Activated CD4-positive, alpha-beta T cell treated with anti-CD3 and anti-CD28 coated beads, Interleukin-2, amount 10 ng/mL, durations not matched to agents 24 days and 14 days (primary cell): ENCODE data around the gene C18orf63. TPM values are rescaled to one million over a fixed set of nuclear protein-coding genes. Genes with fewer than 3 reads are reported as not detected.

Source experiments
- DNase-seq: peaks from one replicate; pipeline ENCODE4 v3.0.0; 2022
- H3K27ac Mint-ChIP-seq: one replicate; pipeline ENCODE4 v1.8.0; 2022; ENCODE audit warnings: mild to moderate bottlenecking, mixed read lengths
- H3K27me3 Mint-ChIP-seq: one replicate; pipeline ENCODE4 v1.8.0; 2022; ENCODE audit warnings: mixed read lengths
- H3K36me3 Mint-ChIP-seq: one replicate; pipeline ENCODE4 v1.8.0; 2022; ENCODE audit warnings: low read depth, mild to moderate bottlenecking, mixed read lengths
- H3K4me1 Mint-ChIP-seq: one replicate; pipeline ENCODE4 v1.8.0; 2021; ENCODE audit warnings: mixed read lengths
- H3K4me3 Mint-ChIP-seq: one replicate; pipeline ENCODE4 v1.8.0; 2022; ENCODE audit warnings: mild to moderate bottlenecking, moderate library complexity, mixed read lengths
- H3K9me3 Mint-ChIP-seq: one replicate; pipeline ENCODE4 v1.8.0; 2021; ENCODE audit warnings: mixed read lengths
- intact Hi-C: fragments of 100-400 bp; cut with micrococcal nuclease; formaldehyde crosslinking; loops from one replicate; pipeline ENCODE4 v1.15.1; 2023
- total RNA-seq: library from RNA; stranded (reverse); gene quantifications from 2 replicates; pipeline ENCODE4 v1.2.3, GENCODE V29; 2022

The C18orf63 gene
- total RNA-seq, result not detected in 2 replicates

DNA sequence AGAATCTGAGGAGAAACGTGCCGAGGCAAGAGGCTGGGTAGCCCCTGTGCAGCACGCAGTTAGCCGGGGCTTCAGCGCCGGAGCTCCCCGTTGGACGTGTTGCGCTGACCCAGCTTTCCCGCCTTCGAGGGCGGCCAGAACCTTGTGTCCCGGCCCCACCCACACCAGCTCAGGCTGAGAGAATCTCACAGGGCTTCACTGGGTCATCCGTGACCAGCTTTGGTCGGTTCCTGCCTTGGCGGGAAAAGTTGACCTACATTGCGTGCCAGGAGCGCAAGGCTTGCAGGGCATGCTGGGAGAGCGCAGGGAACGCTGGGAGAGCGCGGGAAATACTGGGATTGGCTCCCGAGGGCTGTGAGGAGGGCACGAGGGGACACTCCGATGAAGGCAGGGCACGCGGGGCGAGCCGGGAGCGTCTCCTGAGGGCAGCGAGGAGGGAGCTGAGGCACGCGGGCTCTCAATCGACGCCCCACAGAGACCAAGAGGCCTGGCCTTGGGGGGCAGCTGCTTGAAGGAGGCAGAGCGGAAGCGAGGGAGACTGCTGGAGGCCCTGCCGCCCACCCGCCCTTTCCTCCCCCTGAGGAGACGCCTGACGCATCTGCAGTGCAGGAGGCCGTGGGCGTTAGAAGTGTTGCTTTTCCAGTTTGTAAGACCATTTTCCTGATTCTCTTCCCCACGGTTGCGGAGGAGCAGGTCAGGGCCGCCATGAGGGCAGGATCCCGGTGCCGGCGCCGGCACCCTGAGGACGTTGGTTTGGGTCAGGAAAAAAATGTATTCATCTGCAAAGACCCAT lies at the start of gene C18orf63:
TSS of gene C18orf63 (plus strand) at position 376 of the 793 bp plus-strand sequence. CDS start 2,027 bp downstream, outside the sequence.
- Mint-ChIP-seq H3K4me3 (no peak within 1 kb of the TSS), H3K36me3 (no peaks in the 10 kb centered on the region), H3K4me1 (no peaks in the 10 kb centered on the region), H3K27ac (no peak within 1 kb of the TSS), H3K27me3 (peaks cover 6% of the 10 kb centered on the region), H3K9me3 (no peaks in the 10 kb centered on the region)
- DNase-seq, result no peak
- intact Hi-C loops, result no loop called here

DNA sequence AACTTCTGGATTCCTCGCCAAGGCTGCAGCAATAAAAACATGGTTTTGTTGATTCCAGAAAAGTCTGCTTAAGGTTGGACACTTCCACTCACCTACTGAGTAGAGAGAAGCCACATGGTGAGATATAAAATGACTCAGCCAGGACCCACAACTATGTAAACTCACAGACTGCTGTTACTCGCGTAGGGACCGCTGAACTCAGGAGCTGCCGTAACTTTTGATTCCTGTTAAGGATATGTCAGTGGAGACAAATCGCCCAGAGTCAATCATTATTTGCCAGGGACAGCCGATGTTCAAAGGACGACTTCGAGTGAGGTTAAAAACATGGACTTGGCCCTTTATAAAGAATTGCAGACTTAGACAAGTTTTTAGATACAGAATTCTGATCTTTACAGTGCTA lies 49.5 kb upstream of the C18orf63 start:
- Mint-ChIP-seq H3K4me1 (peaks cover 8% of the 10 kb centered on the region), H3K36me3 (no peaks in the 10 kb centered on the region), H3K27me3 (no peaks in the 10 kb centered on the region), H3K4me3 (no peak overlapping the region), H3K9me3 (no peaks in the 10 kb centered on the region), H3K27ac (no peak overlapping the region)
- intact Hi-C loops, result no loop called here
- DNase-seq, result no peak

GRCh38 chr18:74268175-74268574 lies 47.5 kb upstream of the C18orf63 start:
- Mint-ChIP-seq H3K36me3 (no peaks in the 10 kb centered on the region), H3K9me3 (no peaks in the 10 kb centered on the region), H3K27ac (no peak overlapping the region), H3K4me1 (peaks cover 8% of the 10 kb centered on the region), H3K4me3 (no peak overlapping the region), H3K27me3 (no peaks in the 10 kb centered on the region)
- intact Hi-C loops, result no loop called here
- no peak for DNase-seq

- intact Hi-C loops, result no loop called here
- Mint-ChIP-seq H3K27ac (no peak overlapping the region), H3K4me3 (no peak overlapping the region), H3K27me3 (no peaks in the 10 kb centered on the region), H3K4me1 (peaks cover 7% of the 10 kb centered on the region), H3K9me3 (no peaks in the 10 kb centered on the region), H3K36me3 (no peaks in the 10 kb centered on the region)
- DNase-seq, result no peak
These were observed 46.6 kb upstream of the C18orf63 start for GRCh38 chr18:74268933-74269620.

DNA sequence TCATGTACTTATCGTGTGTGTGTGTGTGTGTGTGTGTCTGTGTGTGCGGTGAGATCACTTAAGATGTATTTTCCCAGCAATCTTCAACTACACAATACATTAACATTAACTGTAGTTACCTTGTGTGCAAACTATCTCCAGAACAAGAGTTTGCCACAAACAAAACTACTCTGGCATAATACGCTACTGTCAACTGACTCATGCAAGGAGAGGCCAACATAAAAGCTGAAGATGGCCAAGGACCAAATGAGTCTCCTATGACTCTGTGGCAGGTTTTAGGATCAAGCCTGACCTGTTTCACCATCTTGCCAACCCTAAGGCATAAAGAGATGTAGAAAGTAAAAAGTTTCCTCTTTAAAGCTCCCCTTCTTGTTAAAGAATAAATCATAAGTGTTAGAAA lies 44.0 kb upstream of the C18orf63 start:
- no peaks in the 10 kb centered on the region for H3K27me3 Mint-ChIP-seq
- intact Hi-C loops, result no loop called here
- no peak for DNase-seq
- no peaks in the 10 kb centered on the region for H3K36me3 Mint-ChIP-seq
- H3K4me3 Mint-ChIP-seq, result no peak overlapping the region
- peaks cover 3% of the 10 kb centered on the region for H3K4me1 Mint-ChIP-seq
- H3K27ac Mint-ChIP-seq, result no peak overlapping the region
- no peaks in the 10 kb centered on the region for H3K9me3 Mint-ChIP-seq

DNA sequence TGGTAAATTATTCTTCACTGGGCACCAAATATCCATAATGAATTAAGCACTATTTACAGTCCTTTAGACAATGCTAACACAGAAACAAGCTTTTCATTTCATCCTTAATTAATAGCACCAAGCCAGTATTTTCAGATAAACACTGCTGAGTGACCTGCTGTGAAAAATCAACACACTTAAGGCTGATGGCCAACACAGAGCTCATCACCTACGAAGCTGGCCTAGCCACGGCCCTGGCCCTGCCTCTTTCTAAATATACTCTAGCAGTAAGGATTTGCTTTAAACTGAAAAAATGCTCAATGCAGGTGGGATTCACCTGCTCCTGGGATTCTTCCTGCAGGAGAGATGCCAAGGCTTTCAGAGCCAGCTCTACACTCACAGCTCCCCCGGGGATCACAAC lies 42.2 kb upstream of the C18orf63 start:
- no peak overlapping the region for H3K4me3 Mint-ChIP-seq
- no peaks in the 10 kb centered on the region for H3K27me3 Mint-ChIP-seq
- intact Hi-C loops, result no loop called here
- no peak overlapping the region for H3K27ac Mint-ChIP-seq
- no peaks in the 10 kb centered on the region for H3K36me3 Mint-ChIP-seq
- peaks cover 3% of the 10 kb centered on the region for H3K4me1 Mint-ChIP-seq
- no peaks in the 10 kb centered on the region for H3K9me3 Mint-ChIP-seq
- no peak for DNase-seq

DNA sequence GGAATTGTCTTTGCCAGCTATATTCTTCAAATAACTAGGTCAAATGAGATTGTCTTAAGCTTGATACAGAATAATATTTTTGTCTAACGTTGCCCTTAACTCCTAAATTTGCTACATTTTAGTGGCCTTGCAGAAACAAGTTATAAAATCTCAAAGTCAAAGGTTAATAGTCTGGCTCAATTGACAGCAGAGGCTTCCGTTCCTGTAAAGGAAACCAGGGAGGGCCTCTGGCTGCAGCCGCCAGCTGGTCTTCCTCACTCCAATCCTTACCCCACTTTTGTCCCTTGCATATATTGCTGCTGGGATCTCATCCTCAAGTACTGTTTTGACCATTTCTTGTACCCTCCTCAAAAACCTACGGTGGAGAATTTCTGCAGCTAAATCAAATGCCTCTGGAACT lies 40.9 kb upstream of the C18orf63 start:
- Mint-ChIP-seq H3K4me3 (no peak overlapping the region), H3K36me3 (no peaks in the 10 kb centered on the region), H3K9me3 (no peaks in the 10 kb centered on the region), H3K27ac (no peak overlapping the region), H3K4me1 (no peaks in the 10 kb centered on the region), H3K27me3 (no peaks in the 10 kb centered on the region)
- intact Hi-C loops, result no loop called here
- no peak for DNase-seq

DNA sequence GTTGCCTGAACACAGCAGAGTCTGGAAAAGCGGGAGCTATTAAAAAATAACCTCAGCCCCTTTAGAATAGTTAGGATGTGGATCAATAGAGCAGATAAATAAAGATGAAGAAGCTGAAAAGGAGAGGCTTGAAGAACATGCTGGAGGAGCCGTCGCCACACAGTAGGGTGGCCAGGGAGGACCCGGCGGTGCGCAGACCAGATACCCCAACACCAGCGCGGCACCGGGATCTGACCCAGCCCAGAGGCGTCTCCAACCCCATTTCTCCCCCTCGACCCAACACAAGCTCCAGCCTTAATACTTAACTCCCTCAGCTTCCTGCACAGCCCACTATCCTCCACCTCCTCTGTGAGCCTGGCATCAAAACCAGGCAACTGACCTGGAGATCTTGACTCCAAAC lies 39.9 kb upstream of the C18orf63 start:
- Mint-ChIP-seq H3K27ac (no peak overlapping the region), H3K4me3 (no peak overlapping the region), H3K27me3 (no peaks in the 10 kb centered on the region), H3K9me3 (no peaks in the 10 kb centered on the region), H3K36me3 (no peaks in the 10 kb centered on the region), H3K4me1 (no peaks in the 10 kb centered on the region)
- DNase-seq, result no peak
- intact Hi-C loops, result no loop called here

GRCh38 chr18:74276609-74277008 lies 39.0 kb upstream of the C18orf63 start:
- intact Hi-C loops, result no loop called here
- DNase-seq, result no peak
- no peaks in the 10 kb centered on the region for H3K36me3 Mint-ChIP-seq
- peaks cover 2% of the 10 kb centered on the region for H3K4me1 Mint-ChIP-seq
- H3K27me3 Mint-ChIP-seq, result no peaks in the 10 kb centered on the region
- H3K9me3 Mint-ChIP-seq, result no peaks in the 10 kb centered on the region
- H3K27ac Mint-ChIP-seq, result no peak overlapping the region
- no peak overlapping the region for H3K4me3 Mint-ChIP-seq

GRCh38 chr18:74277296-74277695 lies 38.3 kb upstream of the C18orf63 start:
- Mint-ChIP-seq H3K27me3 (no peaks in the 10 kb centered on the region), H3K9me3 (no peaks in the 10 kb centered on the region), H3K4me3 (no peak overlapping the region), H3K27ac (no peak overlapping the region), H3K36me3 (no peaks in the 10 kb centered on the region), H3K4me1 (peaks cover 6% of the 10 kb centered on the region)
- DNase-seq, result no peak
- intact Hi-C loops, result no loop called here

- Mint-ChIP-seq H3K9me3 (no peaks in the 10 kb centered on the region), H3K27ac (no peak overlapping the region), H3K4me1 (peaks cover 13% of the 10 kb centered on the region), H3K36me3 (no peaks in the 10 kb centered on the region), H3K27me3 (no peaks in the 10 kb centered on the region), H3K4me3 (no peak overlapping the region)
- no peak for DNase-seq
- intact Hi-C loops, result no loop called here
These were observed 37.6 kb upstream of the C18orf63 start for GRCh38 chr18:74278058-74278457.

GRCh38 chr18:74278983-74279382 lies 36.7 kb upstream of the C18orf63 start:
- H3K9me3 Mint-ChIP-seq, result no peaks in the 10 kb centered on the region
- H3K4me1 Mint-ChIP-seq, result peaks cover 16% of the 10 kb centered on the region
- H3K27me3 Mint-ChIP-seq, result no peaks in the 10 kb centered on the region
- H3K36me3 Mint-ChIP-seq, result no peaks in the 10 kb centered on the region
- no peak overlapping the region for H3K27ac Mint-ChIP-seq
- intact Hi-C loops, result no loop called here
- no peak overlapping the region for H3K4me3 Mint-ChIP-seq
- DNase-seq, result no peak

GRCh38 chr18:74281011-74281979 lies 34.3 kb upstream of the C18orf63 start:
- Mint-ChIP-seq H3K4me1 (peaks cover 16% of the 10 kb centered on the region), H3K27me3 (no peaks in the 10 kb centered on the region), H3K4me3 (no peak overlapping the region), H3K27ac (no peak overlapping the region), H3K36me3 (no peaks in the 10 kb centered on the region), H3K9me3 (no peaks in the 10 kb centered on the region)
- intact Hi-C loops, result no loop called here
- DNase-seq, result no peak
